ENCODE data around the gene HP1BP3. TPM values are rescaled to one million over a fixed set of nuclear protein-coding genes. Genes with fewer than 3 reads are reported as not detected.

HP1BP3 gene
- total and polyA plus RNA-seq, 10 donors: 47.3 to 272 (median 195) TPM

DNA sequence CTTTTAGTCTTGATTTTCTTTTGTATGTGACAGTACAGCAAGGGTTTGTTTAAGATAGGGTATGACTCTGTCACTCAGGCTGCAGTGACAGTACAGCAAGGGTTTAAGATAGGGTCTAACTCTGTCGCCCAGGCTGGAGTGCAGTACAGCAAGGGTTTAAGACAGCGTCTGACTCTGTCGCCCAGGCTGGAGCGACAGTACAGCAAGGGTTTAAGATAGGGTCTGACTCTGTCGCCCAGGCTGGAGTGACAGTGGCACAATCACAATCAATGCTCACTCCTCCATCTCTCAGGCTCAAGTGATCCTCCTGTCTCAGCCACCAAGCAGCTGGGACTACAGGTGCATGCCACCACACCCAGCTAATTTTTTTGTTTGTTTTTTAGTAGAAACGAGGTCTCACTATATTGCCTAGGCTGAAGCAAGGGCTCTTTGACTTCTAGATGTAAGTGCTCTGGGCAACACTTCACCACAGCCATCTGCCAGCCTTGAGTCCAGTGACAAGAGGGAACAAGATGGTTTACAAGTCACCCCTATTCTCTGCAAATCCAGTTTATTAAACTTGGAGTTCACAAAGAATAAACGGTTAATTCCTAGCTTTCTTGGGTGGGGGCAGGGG lies 53.6 kb downstream of the HP1BP3 start:
- peaks cover 0 to 28% (median 8%) of the 10 kb centered on the region in 6 donors for H3K36me3 ChIP-seq
- H3K27me3 ChIP-seq (replicated peaks in 1 of 7): peaks cover 0 to 50% (median 28%) of the 10 kb centered on the region in 7 donors
- peaks cover 4 to 42% (median 28%) of the 10 kb centered on the region in 6 donors for H3K4me1 ChIP-seq
- intact Hi-C loops (cut with DNase I; ENCODE audit: low total_unique reads): no loop called here
- no peak overlapping the region for H3K27ac ChIP-seq
- H3K9me3 ChIP-seq: no peaks in the 10 kb centered on the region
- peak overlapping the region in 5 of 8 donors; percentile 57 to 84 (median 61) for H3K4me3 ChIP-seq
- TF ChIP-seq CTCF (IDR thresholded peaks at IDR 0.05 in 8 of 11, conservative IDR thresholded peaks at IDR 0.05 in 3 of 11) (peak in 1 of 11 experiments; percentile 1), POLR2AphosphoS5 (IDR thresholded peaks at IDR 0.05) (no peak)
- DNase-seq: no peak
- WGBS, 5 donors: 24 to 41% (median 28%) methylated on average over 7 of the region's 7 CpGs

- TF ChIP-seq CTCF (IDR thresholded peaks at IDR 0.05 in 8 of 11, conservative IDR thresholded peaks at IDR 0.05 in 3 of 11) (peak in 7 of 11 experiments; percentile 18 to 46 (median 25)), POLR2A (IDR thresholded peaks at IDR 0.05) (no peak), POLR2AphosphoS5 (IDR thresholded peaks at IDR 0.05) (peak in 2 of 3 donors; percentile 42 to 55)
- Histone ChIP-seq H3K9me3 (no peaks in the 10 kb centered on the region), H3K4me1 (peaks cover 4 to 42% (median 28%) of the 10 kb centered on the region in 6 donors), H3K36me3 (peaks cover 0 to 22% (median 4%) of the 10 kb centered on the region in 6 donors), H3K27ac (no peak within 1 kb of the TSS), H3K27me3 (replicated peaks in 1 of 7) (peaks cover 0 to 57% (median 28%) of the 10 kb centered on the region in 7 donors), H3K4me3 (peak within 1 kb of the TSS; percentile 37 to 84 (median 60))
- no peak for DNase-seq
- WGBS, 5 donors: 1 to 2% (median 1%) methylated on average over 19 to 38 of the region's 38 CpGs
- intact Hi-C loops (cut with DNase I; ENCODE audit: low total_unique reads): no loop called here
Observed at GRCh38 chr1:20732588-20733359, 54.3 kb downstream of the HP1BP3 start, which contains the start of gene SH2D5. SH2D5 (minus strand) TSS chr1:20732703; CDS start chr1:20728044, 4,659 bp downstream.

DNA sequence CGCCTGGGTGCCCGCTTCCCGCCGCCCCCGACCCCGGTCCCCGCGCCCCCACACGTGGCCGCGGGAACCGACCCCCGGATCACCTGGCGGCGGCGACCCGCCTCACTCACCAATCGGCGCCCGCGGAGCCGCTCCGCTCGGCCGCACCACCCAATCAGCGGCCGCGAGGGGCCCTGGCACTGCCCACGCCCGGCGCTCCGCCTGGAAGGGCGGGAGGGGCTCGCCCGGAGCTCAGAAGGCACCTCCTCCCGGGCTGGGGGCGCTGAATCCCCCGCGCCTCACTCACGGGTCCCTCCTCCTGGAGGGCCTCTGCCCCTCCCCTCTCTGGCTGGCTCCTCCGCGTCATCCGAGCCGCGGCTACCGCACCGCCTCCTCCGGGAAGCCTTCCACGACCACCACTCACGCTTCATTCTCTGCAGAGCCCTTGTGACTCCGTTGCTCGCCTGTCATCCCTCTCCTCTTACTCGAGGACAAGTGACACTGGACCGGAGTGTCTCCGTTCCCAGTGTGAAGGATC lies 55.0 kb downstream of the HP1BP3 start:
- DNase-seq: peak; percentile 88
- Histone ChIP-seq H3K36me3 (peaks cover 0 to 15% (median 1%) of the 10 kb centered on the region in 6 donors), H3K4me1 (peaks cover 4 to 42% (median 28%) of the 10 kb centered on the region in 6 donors), H3K27ac (no peak overlapping the region), H3K4me3 (peak overlapping the region; percentile 37 to 84 (median 60)), H3K27me3 (replicated peaks in 1 of 7) (peaks cover 0 to 58% (median 28%) of the 10 kb centered on the region in 7 donors), H3K9me3 (no peaks in the 10 kb centered on the region)
- intact Hi-C loops (cut with DNase I; ENCODE audit: low total_unique reads): no loop called here
- TF ChIP-seq POLR2AphosphoS5 (IDR thresholded peaks at IDR 0.05): peak in 1 of 3 donors; percentile 57
- TF ChIP-seq CTCF (IDR thresholded peaks at IDR 0.05 in 8 of 11, conservative IDR thresholded peaks at IDR 0.05 in 3 of 11): no peak
- WGBS, 5 donors: 0 to 3% (median 1%) methylated on average over 12 to 55 of the region's 55 CpGs
